PC-9 (cell line): ENCODE results near the gene GRIN3A. TPM values are rescaled to one million over a fixed set of nuclear protein-coding genes. Genes with fewer than 3 reads are reported as not detected.

Source experiments
- BruUV-seq: library from RNA; stranded (reverse); fragments of 400-500 nt; replicated peaks from 2 replicates; lab custom pipeline; 2021; lab: Mats Ljungman, UMichigan
- CTCF ChIA-PET: fragments of 300-600 bp; sonication (Branson Sonifier 250); formaldehyde crosslinking; loops from one replicate; lab custom pipeline; 2022; ENCODE audit warnings: antibody characterized with exemption; lab: Charles Lee
- POLR2A ChIA-PET: fragments of 300-600 bp; sonication (Branson Sonifier 250); formaldehyde crosslinking; loops from one replicate; lab custom pipeline; 2022; ENCODE audit warnings: antibody characterized with exemption; ENCODE audit not compliant: unreplicated experiment; lab: Charles Lee
- DNase-seq, 2 experiments: peaks; one replicate each; pipeline versions ENCODE4 v3.0.0 to v3.0.0-alpha.2; 2015 to 2022; ENCODE audit warnings: mixed read lengths in 1 of 2
- H2AFZ ChIP-seq: fragments of 200-600 bp; sonication (generic); 2 replicates; pipeline ENCODE4 v1.8.1; 2017; ENCODE audit warnings: antibody characterized with exemption
- H3F3A ChIP-seq: fragments of 200-600 bp; sonication (generic); 2 replicates; pipeline ENCODE4 v1.8.1; 2017; ENCODE audit warnings: antibody characterized with exemption, mild to moderate bottlenecking, low read depth; ENCODE audit not compliant: insufficient read depth
- H3K27ac ChIP-seq: fragments of 200-600 bp; sonication (generic); 2 replicates; pipeline ENCODE4 v1.6.1; 2016; ENCODE audit warnings: mixed run types
- H3K27me3 ChIP-seq: fragments of 200-600 bp; sonication (generic); 2 replicates; pipeline ENCODE4 v1.6.1; 2016; ENCODE audit warnings: low read depth, mixed run types; ENCODE audit not compliant: insufficient read depth
- H3K36me3 ChIP-seq: fragments of 200-600 bp; sonication (generic); 2 replicates; pipeline ENCODE4 v1.6.1; 2016; ENCODE audit warnings: low read depth, mixed run types
- H3K4me1 ChIP-seq: fragments of 200-600 bp; sonication (generic); replicated peaks from 2 replicates; pipeline ENCODE4 v1.6.1; 2016; ENCODE audit warnings: mixed run types; ENCODE audit not compliant: insufficient read depth
- H3K4me2 ChIP-seq: fragments of 200-600 bp; sonication (generic); 2 replicates; pipeline ENCODE4 v1.6.1; 2017; ENCODE audit warnings: mixed run types
- H3K4me3 ChIP-seq: fragments of 200-600 bp; sonication (generic); 2 replicates; pipeline ENCODE4 v1.6.1; 2016; ENCODE audit warnings: mixed run types
- H3K79me2 ChIP-seq: fragments of 200-600 bp; sonication (generic); 2 replicates; pipeline ENCODE4 v1.6.1; 2017; ENCODE audit warnings: low read depth, mixed run types
- H3K9me2 ChIP-seq: fragments of 200-600 bp; sonication (generic); 2 replicates; pipeline ENCODE4 v1.8.1; 2017; ENCODE audit warnings: mild to moderate bottlenecking; ENCODE audit not compliant: insufficient read depth
- H3K9me3 ChIP-seq: fragments of 200-600 bp; sonication (generic); 2 replicates; pipeline ENCODE4 v1.8.1; 2016; ENCODE audit warnings: low read depth; ENCODE audit not compliant: insufficient read depth
- H4K20me1 ChIP-seq: fragments of 200-600 bp; sonication (generic); 2 replicates; pipeline ENCODE4 v1.8.1; 2017; ENCODE audit not compliant: insufficient read depth
- EZH2 ChIP-seq: fragments of 200-600 bp; sonication (generic); IDR thresholded peaks from 2 replicates; pipeline ENCODE4 v1.8.0; 2017; ENCODE audit warnings: antibody characterized with exemption, low read depth
- intact Hi-C: fragments of 100-400 bp; cut with micrococcal nuclease; formaldehyde crosslinking; loops from one replicate; pipeline ENCODE4 v1.10.0; 2022; ENCODE audit not compliant: unreplicated experiment
- total RNA-seq: library from RNA; stranded (reverse); gene quantifications from 2 replicates; pipeline ENCODE4 v1.2.3, GENCODE V29; 2021
- TF ChIP-seq, protein P1 (sequence below): fragments of 200-600 bp; sonication (generic); conservative IDR thresholded peaks from 2 replicates; pipeline ENCODE4 v1.6.1; 2017; ENCODE audit warnings: mixed run types, antibody characterized with exemption, mild to moderate bottlenecking, moderate library complexity

GRIN3A gene
- total RNA-seq, 1 experiment from 2014 or later: not detected

GRCh38 chr9:101629636-101630035 lies 108.8 kb downstream of the GRIN3A start:
- H3K36me3 ChIP-seq: no peaks in the 10 kb centered on the region
- no peaks in the 10 kb centered on the region for H4K20me1 ChIP-seq
- no peak overlapping the region for H3K27ac ChIP-seq
- ChIA-PET CTCF (no interaction called here), POLR2A (no interaction called here)
- BruUV-seq: no TSS peak
- H3K4me2 ChIP-seq: no peak overlapping the region
- no peaks in the 10 kb centered on the region for H3K9me3 ChIP-seq
- no peak for DNase-seq
- intact Hi-C loops: no loop called here
- no peaks in the 10 kb centered on the region for H3K79me2 ChIP-seq
- no peaks in the 10 kb centered on the region for H3K9me2 ChIP-seq
- H2AFZ ChIP-seq: no peak overlapping the region
- H3F3A ChIP-seq: no peaks in the 10 kb centered on the region
- H3K27me3 ChIP-seq: no peaks in the 10 kb centered on the region
- H3K4me1 ChIP-seq: no peaks in the 10 kb centered on the region
- no peak overlapping the region for H3K4me3 ChIP-seq
- no peak for TF ChIP-seq EZH2
- TF ChIP-seq, protein P1, sequence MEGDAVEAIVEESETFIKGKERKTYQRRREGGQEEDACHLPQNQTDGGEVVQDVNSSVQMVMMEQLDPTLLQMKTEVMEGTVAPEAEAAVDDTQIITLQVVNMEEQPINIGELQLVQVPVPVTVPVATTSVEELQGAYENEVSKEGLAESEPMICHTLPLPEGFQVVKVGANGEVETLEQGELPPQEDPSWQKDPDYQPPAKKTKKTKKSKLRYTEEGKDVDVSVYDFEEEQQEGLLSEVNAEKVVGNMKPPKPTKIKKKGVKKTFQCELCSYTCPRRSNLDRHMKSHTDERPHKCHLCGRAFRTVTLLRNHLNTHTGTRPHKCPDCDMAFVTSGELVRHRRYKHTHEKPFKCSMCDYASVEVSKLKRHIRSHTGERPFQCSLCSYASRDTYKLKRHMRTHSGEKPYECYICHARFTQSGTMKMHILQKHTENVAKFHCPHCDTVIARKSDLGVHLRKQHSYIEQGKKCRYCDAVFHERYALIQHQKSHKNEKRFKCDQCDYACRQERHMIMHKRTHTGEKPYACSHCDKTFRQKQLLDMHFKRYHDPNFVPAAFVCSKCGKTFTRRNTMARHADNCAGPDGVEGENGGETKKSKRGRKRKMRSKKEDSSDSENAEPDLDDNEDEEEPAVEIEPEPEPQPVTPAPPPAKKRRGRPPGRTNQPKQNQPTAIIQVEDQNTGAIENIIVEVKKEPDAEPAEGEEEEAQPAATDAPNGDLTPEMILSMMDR: no peak

GRCh38 chr9:101628173-101628572 lies 110.3 kb downstream of the GRIN3A start:
- TF ChIP-seq, protein P1: no peak
- TF ChIP-seq EZH2: no peak
- H3K9me3 ChIP-seq: no peaks in the 10 kb centered on the region
- H3K36me3 ChIP-seq: no peaks in the 10 kb centered on the region
- H2AFZ ChIP-seq: no peak overlapping the region
- H4K20me1 ChIP-seq: no peaks in the 10 kb centered on the region
- ChIA-PET POLR2A (no interaction called here), CTCF (no interaction called here)
- intact Hi-C loops: no loop called here
- no peak overlapping the region for H3K4me3 ChIP-seq
- H3K4me2 ChIP-seq: no peak overlapping the region
- DNase-seq: no peak
- H3K79me2 ChIP-seq: no peaks in the 10 kb centered on the region
- no peaks in the 10 kb centered on the region for H3K9me2 ChIP-seq
- H3F3A ChIP-seq: no peaks in the 10 kb centered on the region
- no peaks in the 10 kb centered on the region for H3K27me3 ChIP-seq
- H3K27ac ChIP-seq: no peak overlapping the region
- H3K4me1 ChIP-seq: no peaks in the 10 kb centered on the region
- no TSS peak for BruUV-seq

DNA sequence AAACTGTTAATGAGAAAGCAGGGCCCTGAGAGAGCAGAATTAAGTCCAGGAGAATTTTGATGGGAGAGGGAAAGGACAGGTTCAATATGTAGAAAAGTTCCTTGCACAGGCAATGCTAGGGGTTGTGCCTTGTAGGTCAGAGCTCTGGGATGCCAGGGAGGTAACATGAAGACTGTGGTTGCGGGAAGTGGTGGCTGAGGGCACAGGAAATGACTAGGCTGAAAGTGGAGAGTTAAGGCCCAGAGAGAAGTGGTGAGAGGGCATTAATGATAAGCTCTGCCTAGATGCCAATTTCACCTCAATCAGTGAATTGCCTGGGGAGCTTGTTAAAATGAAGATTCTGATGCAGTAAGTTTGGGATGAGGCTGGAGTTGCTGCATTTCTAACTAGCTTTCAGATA lies 112.2 kb downstream of the GRIN3A start:
- Histone ChIP-seq H3K4me2 (no peak overlapping the region), H3K27me3 (no peaks in the 10 kb centered on the region), H3F3A (no peaks in the 10 kb centered on the region), H2AFZ (no peak overlapping the region), H3K9me2 (no peaks in the 10 kb centered on the region), H3K79me2 (no peaks in the 10 kb centered on the region), H3K4me3 (no peak overlapping the region), H3K4me1 (no peaks in the 10 kb centered on the region), H3K9me3 (no peaks in the 10 kb centered on the region), H4K20me1 (no peaks in the 10 kb centered on the region), H3K36me3 (no peaks in the 10 kb centered on the region), H3K27ac (no peak overlapping the region)
- no peak for DNase-seq
- CTCF ChIA-PET: no interaction called here
- BruUV-seq: no TSS peak
- TF ChIP-seq EZH2: no peak
- TF ChIP-seq, protein P1: no peak
- intact Hi-C loops: no loop called here
- POLR2A ChIA-PET: no interaction called here
